COLO829 (cell line): ENCODE data around the gene NDUFAB1.
"Not testable (repeated sequence)": the region's sequence is repeated elsewhere in the genome, so short reads cannot be mapped to it uniquely, and the experiment has no call there.

Source experiments
- DNase-seq: peaks from one replicate; pipeline ENCODE4 v3.0.0; 2012; ENCODE audit warnings: low spot score

Gene NDUFAB1

DNA sequence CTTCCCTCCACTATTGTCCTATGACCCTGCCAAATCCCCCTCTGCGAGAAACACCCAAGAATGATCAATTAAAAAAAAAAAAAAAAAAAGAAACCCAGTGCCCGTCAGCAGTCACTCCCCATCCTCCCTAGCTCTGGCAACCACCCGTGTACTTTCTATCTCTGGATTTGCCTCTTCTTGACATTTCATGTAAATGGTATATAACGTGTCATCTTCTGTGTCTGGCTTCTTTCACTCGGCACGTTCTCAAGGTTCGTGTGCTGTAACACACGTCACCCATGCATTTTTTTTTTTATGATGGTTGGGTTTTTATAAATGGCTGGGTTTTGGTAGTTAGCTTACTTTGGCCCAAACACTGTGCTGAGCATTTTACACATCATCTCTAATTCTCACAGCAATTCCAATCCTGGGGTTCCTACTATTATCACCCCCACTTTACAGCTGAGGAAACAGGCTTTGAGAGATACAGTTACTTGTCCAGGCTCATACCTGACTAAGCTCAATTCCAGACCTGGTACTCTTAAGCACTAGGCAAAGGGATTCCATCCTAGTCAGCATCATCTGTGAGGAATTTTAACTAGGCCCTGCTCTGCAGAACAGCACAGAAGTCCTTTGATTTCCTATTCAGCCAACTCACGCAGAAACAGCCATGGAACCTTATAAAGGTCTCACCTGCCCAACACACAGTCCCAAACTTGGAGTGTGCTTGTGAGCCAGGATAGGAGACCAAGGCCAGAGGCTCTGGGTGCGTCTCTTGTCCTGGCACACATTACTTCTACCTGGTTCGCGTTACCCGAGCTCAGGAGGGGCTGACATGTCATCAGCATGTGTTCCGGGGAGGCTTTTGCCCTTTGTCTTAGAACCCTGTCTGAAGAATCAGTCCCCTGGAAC, 11.7 kb downstream of the NDUFAB1 start:
- no peak for DNase-seq

DNA sequence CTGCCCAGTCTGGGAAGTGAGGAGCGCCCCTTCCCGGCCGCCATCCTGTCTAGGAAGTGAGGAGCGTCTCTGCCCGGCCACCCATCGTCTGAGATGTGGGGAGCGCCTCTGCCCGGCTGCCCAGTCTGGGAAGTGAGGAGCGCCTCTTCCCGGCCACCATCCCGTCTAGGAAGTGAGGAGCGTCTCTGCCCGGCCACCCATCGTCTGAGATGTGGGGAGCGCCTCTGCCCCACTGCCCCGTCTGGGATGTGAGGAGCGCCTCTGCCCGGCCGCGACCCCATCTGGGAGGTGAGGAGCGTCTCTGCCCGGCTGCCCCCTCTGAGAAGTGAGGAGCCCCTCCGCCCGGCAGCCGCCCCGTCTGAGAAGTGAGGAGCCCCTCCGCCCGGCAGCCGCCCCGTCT, 12.8 kb downstream of the NDUFAB1 start:
- DNase-seq, result not testable (repeated sequence)

DNA sequence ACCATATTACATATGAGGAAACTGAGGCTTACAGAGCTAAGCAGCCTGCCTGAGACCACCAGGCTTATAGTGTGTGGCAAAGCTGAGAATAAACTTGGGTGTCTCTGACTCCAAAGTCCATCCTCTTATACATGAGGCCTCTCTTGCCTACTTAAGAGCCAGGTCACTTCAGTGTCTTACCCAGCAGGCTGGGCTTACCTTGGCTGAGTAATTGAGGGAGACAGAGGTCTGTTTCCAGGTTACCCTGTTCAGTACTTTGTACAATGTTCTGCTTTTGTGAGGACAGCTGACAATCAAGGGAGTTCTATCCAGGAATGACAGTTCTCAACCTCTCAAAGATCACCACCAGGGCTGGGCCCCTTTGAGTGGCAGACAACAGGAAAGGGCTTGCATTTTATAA, 14.4 kb downstream of the NDUFAB1 start:
- DNase-seq, result no peak

DNA sequence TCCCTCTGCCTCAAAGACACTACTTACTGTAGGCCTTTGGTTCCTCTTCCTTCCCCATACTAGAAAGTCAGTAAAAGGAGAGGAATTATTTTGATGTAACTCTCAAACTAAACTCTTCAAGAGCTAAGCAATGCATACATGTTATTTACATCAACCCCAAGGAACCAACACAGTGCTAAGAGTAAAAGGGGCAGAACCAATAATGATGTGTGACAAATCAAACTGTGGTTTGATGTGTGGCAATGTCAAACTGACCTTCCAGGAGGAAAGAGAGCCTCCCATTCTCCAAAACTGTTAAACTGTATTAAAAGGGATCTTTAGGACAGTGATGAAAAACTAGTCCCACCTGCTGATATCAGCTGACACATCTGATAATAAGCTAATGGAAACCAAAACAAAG, 15.7 kb downstream of the NDUFAB1 start:
- DNase-seq, result no peak

DNA sequence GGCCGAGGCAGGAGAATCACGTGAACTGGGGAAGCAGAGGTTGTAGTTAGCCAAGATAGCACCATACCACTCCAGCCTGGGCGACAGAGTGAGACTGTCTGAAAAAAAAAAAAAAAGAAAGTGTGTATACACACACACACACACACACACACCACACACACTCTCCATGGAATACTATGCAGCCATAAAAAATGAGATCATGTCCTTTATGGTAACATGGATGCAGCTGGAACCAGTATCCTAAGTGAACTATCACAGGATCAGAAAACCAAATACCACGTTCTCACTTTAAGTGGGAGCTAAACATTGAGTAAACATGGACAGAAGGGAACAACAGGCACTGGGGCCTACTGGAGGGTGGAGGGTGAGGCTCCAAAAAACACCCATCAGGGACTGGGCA, 16.7 kb downstream of the NDUFAB1 start:
- no peak for DNase-seq

DNA sequence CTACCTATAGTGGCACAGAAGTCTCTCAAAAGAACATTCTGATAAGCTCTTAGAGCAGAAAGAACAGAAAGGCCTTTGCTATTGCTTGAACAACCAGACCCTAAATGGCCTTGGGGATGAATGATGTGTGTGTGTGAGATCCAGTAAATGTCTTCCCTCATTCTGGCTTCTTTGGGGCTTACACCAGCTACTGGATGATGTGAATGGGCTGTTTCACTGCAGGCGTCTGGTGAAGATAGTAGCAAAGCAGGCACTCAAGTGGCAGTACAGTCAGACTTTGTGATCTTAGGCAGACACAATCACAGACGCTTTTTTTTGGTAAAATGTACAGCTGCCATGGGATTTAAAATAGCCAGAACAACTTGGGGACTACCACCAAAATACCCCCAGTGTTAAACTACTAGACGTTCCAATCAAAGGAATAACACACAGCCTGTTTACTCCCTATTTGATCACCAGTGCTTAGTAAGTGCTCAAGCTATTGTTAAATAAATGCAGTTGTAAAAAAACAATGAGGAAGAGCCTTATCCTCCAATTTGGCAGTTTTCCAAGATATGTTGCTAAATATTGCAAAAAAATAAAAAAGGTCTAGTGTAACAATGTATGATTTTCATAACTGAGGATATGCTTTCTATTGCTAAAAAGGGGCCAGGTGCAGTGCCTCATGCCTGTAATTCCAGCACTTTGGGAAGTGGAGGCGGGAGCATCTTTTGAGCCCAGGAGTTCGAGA, 17.9 kb downstream of the NDUFAB1 start:
- DNase-seq, result no peak

DNA sequence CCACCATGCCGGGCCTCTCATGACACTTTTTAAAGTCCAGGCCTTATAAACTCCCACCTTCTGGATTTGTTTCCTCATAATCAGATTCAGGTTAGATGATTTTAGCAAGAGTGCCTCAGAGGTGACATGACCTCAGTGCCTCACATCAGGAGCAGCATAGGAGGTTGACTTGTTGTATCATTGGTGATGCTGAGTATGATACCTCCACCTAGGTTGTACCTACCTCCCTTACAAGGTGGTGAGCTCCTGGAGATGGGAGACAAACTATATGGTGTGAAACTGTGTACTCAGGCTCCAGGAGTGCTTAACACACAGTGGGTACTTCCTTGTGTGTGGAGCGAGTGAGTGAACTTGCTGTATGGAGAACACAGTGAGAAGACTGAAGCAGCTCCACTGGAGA, 18.6 kb downstream of the NDUFAB1 start:
- DNase-seq, result no peak

DNA sequence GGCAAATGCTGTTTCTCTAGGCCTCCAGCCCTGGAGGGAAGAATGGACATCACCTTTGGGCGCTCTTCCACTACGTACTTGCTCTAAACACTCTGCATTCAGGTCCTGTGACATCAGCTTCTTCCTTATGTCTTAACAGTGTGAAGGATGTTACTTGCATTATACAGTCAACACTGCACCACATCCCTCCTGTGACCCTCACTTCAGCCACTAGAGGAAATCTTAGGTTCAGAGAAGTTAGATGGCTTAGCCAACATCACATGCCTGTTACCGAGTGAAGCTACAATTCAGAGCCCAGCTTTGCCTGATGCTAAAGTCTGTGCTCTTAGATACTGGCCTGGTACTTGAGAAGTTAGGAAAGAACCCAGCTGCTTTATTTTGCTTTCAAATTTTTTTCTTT, 20.3 kb downstream of the NDUFAB1 start:
- no peak for DNase-seq

DNA sequence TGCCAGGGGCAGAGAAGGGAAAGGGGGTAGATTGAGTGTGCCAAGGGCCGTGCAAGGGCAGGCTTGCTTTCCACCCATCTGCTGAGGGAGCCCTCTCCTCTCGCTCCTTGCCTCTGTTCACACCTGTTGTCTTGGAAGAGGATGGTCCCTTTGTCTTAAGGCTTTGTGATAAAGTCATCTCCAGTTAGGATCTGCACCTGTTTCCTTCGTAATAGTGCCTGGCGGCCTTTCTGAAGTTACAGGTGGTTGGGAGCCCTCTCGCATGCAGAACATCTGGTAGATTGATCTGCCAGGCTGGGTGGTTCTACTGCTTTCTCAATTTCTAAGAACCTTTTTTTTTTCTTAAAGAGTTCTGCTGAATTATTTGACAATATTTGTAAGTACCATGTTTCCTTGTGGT, 22.3 kb downstream of the NDUFAB1 start:
- DNase-seq, result no peak

DNA sequence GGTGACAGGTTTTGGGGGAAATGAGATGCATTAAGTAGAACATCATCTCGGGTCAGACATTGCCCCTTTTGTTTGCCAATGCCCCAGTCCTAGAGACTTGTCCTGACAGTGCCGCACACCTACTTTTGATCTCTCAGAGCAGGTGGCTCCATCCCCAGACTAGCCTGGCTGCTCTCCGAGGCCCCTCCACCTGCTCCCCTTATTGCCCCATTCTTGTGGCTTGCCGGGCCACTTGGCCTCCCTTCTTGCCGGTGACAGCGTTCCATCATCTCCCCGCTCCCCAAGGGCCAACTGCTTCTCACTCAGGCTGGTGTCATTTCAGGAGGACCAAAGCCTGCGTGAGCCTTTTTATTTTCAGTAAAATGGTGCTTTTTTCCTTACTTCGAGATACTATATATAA, 23.7 kb downstream of the NDUFAB1 start:
- no peak for DNase-seq

DNA sequence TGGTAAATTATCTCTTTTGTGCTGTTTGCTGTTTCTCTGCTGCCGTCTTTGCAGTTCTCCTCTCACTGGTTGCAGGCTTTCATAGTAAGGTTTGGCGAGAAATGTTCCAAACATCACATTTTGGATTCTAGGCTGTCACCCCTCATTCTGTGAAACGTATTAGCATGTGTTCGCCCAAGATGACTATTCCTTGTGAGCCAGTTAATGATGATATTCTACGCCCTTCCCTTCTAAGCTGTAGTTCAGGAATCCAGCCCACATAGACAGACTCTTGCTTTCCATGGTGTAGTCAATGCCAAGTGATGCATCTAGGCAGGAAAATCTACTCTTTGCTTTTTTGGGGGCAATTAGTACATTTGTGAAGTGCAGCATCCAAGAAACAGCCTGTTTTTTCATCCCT, 24.2 kb downstream of the NDUFAB1 start:
- DNase-seq, result no peak

DNA sequence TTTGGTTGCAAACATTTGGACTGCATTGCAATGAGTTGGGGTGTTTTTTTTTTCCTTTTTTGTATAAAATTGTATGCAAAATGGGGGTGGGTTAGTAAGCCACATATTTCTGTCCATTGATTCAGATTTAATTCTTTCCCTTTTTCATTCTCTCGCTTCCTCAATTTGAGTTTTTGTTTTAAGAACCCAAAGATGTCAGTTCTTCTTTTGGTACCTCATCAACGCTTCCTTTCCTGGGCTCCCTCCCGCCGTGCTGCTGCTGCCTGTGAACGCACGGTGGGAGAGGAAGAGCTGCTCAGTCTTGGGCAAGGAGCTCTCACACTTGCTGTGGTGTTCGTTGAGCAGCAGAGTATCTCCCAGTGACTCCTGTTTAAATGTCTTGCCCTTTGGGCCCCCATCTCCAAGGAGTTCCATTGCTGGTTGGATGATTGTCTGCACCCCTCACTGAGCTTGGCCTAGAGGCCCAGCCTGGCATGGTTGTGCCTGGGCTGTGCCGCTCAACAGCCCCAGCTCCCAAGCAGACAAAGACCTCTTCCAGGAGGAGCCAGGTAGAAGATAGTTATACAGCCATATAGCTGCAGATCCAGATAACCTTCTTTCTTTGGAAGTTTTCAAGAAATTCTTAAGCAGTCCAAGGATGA, 25.0 kb downstream of the NDUFAB1 start:
- DNase-seq, result no peak

DNA sequence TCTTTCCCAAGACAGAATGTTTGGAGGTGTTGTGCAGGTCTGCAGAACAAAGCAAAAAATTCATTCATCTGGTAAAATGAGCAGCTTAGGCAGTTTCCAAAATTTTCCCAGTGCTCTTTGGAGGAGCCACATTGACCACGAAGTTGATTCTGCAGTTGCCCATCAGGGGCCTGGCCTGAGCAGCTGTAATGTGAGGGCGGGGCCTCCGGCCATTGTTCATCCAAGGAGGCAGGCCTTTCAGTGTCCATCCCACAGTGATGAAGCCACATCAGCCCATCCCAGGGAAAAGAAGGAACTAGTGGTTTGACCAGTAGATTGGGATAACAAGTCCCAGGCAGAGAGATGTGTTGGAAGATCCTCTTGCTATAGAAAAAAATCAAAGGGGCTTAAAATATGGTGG, 28.5 kb downstream of the NDUFAB1 start:
- DNase-seq, result no peak

DNA sequence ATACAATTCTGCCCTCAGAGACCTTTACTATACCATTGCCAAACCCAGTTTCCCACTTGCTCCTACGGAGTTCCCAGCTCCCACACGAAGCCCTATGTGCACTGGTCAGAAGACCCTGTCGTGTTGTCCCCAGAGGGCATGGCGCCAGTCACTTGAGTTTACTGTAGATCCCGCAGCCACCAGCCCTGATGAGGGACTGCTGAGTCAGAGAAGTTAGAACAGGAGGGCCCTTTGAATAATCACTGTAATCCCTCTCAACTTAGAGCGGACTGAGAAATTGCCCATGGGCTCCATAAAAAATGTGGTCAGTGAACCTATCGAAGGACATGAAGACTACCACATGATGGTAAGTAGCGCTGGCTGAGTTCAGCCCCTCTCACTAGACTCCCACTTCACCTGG, 29.4 kb downstream of the NDUFAB1 start:
- DNase-seq, result peak; percentile 45

DNA sequence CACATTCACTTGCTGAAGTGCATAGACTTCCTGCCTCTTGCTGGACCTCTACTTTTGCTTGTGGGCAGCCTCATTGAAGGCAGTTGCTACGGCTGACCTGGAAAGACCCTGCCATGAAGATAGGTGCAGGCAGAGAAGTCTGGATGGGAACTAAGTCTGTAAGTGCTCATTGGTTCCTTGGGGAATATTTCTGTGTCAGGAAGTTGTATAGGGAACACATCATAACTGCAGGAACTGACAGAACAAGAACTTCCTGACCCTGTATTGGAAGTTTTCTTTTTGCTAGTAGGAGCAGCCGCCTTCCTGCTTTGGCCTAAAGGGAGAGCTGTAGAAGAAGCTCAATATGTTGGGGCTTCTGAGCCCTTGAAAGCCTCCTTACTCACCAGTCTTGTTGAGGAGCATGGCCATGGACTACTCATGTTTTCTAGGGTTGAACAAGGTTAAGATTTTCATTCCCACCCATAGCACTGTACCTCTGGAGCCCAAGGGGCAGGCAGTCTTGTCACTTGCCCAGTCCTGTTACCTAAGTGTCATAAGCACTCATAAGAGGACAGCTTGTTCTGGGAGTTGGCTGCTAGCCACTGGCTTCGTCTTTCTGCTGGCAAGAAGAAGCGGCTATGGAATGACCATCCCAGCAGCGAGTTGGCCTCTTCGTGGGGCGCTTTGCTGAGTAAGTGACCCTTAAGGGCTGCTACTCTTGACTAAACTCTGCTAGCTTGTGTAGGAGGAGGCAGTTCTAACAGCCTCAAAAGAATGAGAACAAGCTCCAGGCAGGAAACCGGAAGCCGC, 31.3 kb downstream of the NDUFAB1 start:
- DNase-seq, result no peak

DNA sequence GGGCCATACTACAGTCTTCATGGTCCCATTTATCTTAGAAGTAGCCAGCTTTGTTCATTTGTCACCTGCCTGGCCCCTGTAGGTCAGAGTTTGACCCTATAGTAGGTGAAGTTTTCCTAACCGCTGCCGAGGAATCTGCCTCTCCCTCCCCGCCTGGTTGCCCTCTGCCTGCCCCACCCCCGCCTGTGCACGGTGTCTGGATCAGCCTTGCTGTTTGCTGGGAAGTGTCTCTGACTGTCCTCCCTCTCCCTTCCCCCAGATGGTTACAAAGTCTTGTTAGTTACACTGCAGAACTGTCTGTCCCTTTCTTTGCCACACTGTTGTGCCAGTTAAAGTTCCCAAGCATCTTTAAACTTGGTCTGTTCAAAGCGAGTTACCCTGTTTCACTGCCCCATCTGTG, 32.9 kb downstream of the NDUFAB1 start:
- DNase-seq, result no peak

DNA sequence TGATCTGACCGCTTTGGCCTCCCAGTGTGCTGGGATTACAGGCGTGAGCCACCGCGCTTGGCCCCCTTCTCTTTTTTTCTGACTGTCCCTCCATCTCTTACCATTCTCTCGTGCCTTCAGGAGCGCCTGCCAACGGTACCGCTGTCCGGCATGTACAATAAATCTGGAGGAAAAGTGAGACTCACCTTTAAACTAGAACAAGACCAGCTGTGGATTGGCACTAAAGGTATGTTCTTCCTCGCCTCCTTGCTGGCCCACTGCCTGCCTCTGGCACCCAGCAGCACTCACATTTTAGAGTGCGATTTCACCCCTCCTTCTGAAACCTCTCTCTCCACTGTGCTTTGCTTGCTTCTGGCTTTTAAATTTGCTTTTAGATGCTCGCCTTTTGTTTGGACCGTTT, 33.6 kb downstream of the NDUFAB1 start:
- no peak for DNase-seq

DNA sequence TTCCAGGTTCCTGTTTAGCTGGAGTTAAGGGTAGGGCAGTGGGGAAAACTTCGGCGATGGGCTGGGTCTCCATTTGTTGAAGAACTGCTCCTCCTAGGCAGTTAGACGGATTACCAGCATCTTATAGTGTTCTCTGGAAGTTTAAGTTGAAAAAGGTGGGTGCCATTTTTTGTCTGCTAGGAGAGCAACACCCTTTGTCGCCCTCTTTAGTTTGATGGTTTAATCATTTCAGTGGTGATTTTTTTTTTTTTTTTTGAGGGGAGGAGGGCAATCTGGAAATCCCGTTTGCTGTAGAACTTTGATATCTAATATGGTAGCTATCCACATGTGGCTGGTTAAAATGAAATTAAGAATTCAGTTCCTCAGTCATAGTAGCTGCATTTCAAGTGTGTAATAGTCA, 34.5 kb downstream of the NDUFAB1 start:
- DNase-seq, result no peak

DNA sequence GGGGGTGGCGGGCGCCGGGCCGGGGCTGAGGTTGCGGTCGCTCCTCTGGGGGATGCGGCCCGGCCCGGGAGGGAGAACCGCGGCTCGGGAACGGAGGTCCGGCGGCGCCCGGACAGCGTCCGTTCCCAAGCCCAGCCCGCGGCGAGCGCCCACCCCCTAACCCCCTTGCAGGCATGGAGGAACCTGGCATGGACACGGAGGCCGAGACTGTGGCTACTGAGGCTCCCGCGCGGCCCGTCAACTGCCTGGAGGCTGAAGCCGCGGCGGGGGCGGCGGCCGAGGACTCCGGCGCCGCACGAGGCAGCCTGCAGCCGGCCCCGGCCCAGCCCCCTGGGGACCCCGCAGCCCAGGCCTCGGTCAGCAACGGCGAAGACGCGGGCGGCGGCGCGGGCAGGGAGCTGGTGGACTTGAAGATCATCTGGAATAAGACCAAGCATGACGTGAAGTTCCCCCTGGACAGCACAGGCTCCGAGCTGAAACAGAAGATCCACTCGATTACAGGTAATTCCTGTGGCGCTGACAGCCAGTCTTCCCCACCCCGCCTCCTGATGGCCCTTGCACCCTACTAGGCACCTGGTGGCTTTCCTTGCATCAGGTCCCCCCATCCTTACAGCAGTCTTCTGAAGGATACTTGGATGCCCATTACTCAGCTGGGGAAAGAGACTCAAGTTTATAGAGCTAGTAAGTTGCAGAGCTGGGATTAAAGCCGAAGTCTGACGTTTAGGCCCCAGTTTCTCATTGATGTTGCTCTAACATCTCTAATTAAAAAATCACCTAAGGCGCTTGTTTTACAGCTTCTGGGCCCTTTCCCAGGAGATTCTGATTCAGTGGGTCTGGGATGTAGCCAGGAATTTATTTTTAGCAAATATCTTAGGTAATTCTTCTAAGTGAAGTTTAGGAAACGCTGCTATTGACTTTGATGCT, 38.1 kb downstream of the NDUFAB1 start:
- DNase-seq, result no peak

DNA sequence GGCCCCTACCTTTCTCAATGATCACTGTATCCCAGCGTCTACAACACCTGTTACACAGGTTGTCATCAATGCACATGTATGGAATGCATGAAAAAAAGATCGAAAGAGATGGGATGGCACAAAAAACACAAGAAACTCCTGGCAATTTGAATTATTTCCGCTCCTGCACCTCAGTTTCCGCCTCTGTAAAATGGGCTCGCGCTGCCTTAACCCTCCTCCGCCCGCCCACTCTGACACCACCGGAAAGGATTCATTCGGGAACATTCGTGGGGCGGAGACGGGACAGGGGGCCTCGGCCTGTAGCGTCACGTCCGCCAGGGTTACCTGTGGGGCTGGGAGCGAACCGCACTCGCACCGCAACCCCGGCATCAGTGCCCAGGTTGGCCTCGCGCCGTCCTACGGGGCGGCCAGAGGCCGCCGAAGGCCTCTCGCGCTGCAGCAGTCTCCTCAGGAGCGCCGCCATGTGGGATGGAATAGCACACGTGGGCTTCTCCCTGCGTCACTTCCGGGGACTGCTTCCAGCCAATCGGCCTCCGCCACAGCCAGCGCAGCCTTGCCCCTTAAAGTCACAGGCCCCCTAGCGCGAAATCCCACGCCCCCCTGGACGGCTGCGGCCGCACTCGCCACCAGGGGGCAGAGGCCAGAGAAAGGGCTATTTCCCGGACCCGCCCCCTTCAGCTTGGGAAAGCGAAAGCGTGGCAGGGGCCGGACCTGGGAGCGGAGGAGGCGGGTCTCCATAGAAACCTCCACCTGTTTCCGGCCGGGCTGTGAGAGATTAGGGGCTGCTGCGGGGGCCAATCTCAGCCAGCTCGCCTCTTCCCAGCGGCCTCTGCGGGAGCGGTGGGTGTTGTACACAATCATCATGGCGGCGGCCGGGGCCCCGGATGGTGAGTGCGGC, 39.0 kb downstream of the NDUFAB1 start, which contains the start of the genes EARS2 and UBFD1:
TSS of gene EARS2 (minus strand) at position 470 of the 898 bp plus-strand sequence. CDS start at position 463, 7 bp downstream.
TSS of gene UBFD1 (plus strand) at position 847 of the 898 bp plus-strand sequence. CDS start at position 863, 16 bp downstream.
- peak; percentile 93 for DNase-seq
